NCI-H510A treated with DMSO at 0.1 percent for 48 hours (cell line): ENCODE measurements around the gene IP6K1.
"Not testable (repeated sequence)": the region's sequence is repeated elsewhere in the genome, so short reads cannot be mapped to it uniquely, and the experiment has no call there.

ENCODE experiments used
- DNase-seq: peaks from one replicate; lab custom pipeline; 2025; lab: John Stamatoyannopoulos, UW

Gene IP6K1

GRCh38 chr3:49688338-49689045 lies 97.8 kb downstream of the IP6K1 start:
- DNase-seq = not testable (repeated sequence)

GRCh38 chr3:49687424-49687795 lies 98.9 kb downstream of the IP6K1 start:
- DNase-seq = not testable (repeated sequence)

- DNase-seq = not testable (repeated sequence)
These were observed 99.4 kb downstream of the IP6K1 start for GRCh38 chr3:49686769-49687423.

- not testable (repeated sequence) for DNase-seq
These were observed 100.0 kb downstream of the IP6K1 start for GRCh38 chr3:49686346-49686745.

- not testable (repeated sequence) for DNase-seq
These were observed 100.5 kb downstream of the IP6K1 start for GRCh38 chr3:49685846-49686245.

- DNase-seq = not testable (repeated sequence)
These were observed 101.2 kb downstream of the IP6K1 start for GRCh38 chr3:49685103-49685502.

GRCh38 chr3:49684453-49684852 lies 101.9 kb downstream of the IP6K1 start:
- not testable (repeated sequence) for DNase-seq

GRCh38 chr3:49683162-49683561 lies 103.2 kb downstream of the IP6K1 start:
- DNase-seq = no peak

- no peak for DNase-seq
These were observed 104.8 kb downstream of the IP6K1 start for GRCh38 chr3:49681543-49681942.

GRCh38 chr3:49681232-49681522 lies 105.2 kb downstream of the IP6K1 start:
- DNase-seq = no peak

GRCh38 chr3:49680493-49681231 lies 105.7 kb downstream of the IP6K1 start:
- DNase-seq = no peak

- no peak for DNase-seq
These were observed 110.4 kb downstream of the IP6K1 start for GRCh38 chr3:49675912-49676311.

- no peak for DNase-seq
These were observed 111.8 kb downstream of the IP6K1 start for GRCh38 chr3:49674497-49674983.
